HEK293 (cell line): Measurements from ENCODE around the gene SLC25A1.

Source experiments
- CTCF ChIA-PET: fragments of 350-600 bp; formaldehyde crosslinking; extraction: SDS; loops from one replicate; lab custom pipeline; 2021; ENCODE audit warnings: antibody characterized with exemption; lab: Yijun Ruan, JAX
- POLR2A ChIA-PET: fragments of 300-600 bp; formaldehyde crosslinking; extraction: SDS; loops from one replicate; lab custom pipeline; 2020; ENCODE audit warnings: antibody characterized with exemption, inconsistent platforms; lab: Yijun Ruan, JAX
- H3K27ac ChIP-seq: fragments of 200-500 bp; sonication (Bioruptor generic); 2 replicates; pipeline ENCODE4 v1.5.1; 2014; ENCODE audit warnings: low read depth, low read length, control low read depth, inconsistent platforms; ENCODE audit errors: extremely low read depth
- H3K36me3 ChIP-seq, 2 experiments: fragments of 200-500 bp in 1 of 2; sonication (Bioruptor generic) in 1 of 2; 1 replicate in 1 of 2; 2 replicates in 1 of 2; pipeline ENCODE4 v1.5.1; 2014 to 2017; ENCODE audit warnings: inconsistent platforms in 2 of 2, low read length in 2 of 2; ENCODE audit not compliant: control insufficient read depth in 2 of 2, insufficient read depth in 1 of 2
- H3K4me1 ChIP-seq: fragments of 200-500 bp; sonication (Bioruptor generic); 2 replicates; pipeline ENCODE4 v1.5.1; 2014; ENCODE audit warnings: mild to moderate bottlenecking, low read length, inconsistent platforms; ENCODE audit not compliant: control insufficient read depth, insufficient read depth
- H3K4me3 ChIP-seq: 2 replicates; pipeline ENCODE4 v1.5.1; 2011; ENCODE audit warnings: low read depth, mild to moderate bottlenecking, control low read depth, low read length, moderate library complexity
- H3K9me3 ChIP-seq: fragments of 200-500 bp; sonication (Bioruptor generic); 2 replicates; pipeline ENCODE4 v1.5.1; 2014; ENCODE audit warnings: low read depth, low read length, inconsistent platforms; ENCODE audit not compliant: control insufficient read depth, insufficient read depth
- ZNF10 ChIP-seq: fragments of 450-650 bp; formaldehyde crosslinking; IDR thresholded peaks from 2 replicates; pipeline ENCODE4 v1.5.1; 2017; ENCODE audit warnings: missing biosample characterization, missing genetic modification characterization
- ZNF140 ChIP-seq: fragments of 450-650 bp; formaldehyde crosslinking; IDR thresholded peaks from 2 replicates; pipeline ENCODE4 v1.5.1; 2016; ENCODE audit warnings: missing biosample characterization, missing genetic modification characterization
- ZNF23 ChIP-seq: fragments of 450-650 bp; formaldehyde crosslinking; IDR thresholded peaks from 2 replicates; pipeline ENCODE4 v1.5.1; 2016; ENCODE audit warnings: missing biosample characterization, missing genetic modification characterization, borderline replicate concordance
- ZNF280D ChIP-seq: fragments of 450-650 bp; formaldehyde crosslinking; IDR thresholded peaks from 2 replicates; pipeline ENCODE4 v1.5.1; 2016; ENCODE audit warnings: missing biosample characterization, missing genetic modification characterization
- ZNF292 ChIP-seq: fragments of 450-650 bp; formaldehyde crosslinking; IDR thresholded peaks from 2 replicates; pipeline ENCODE4 v1.5.1; 2016; ENCODE audit warnings: low read depth, missing biosample characterization, missing genetic modification characterization, borderline replicate concordance
- ZNF423 ChIP-seq: fragments of 450-650 bp; formaldehyde crosslinking; IDR thresholded peaks from 2 replicates; pipeline ENCODE4 v1.5.1; 2016; ENCODE audit warnings: missing biosample characterization, missing genetic modification characterization
- ZNF488 ChIP-seq: fragments of 450-650 bp; formaldehyde crosslinking; IDR thresholded peaks from 2 replicates; pipeline ENCODE4 v1.5.1; 2016; ENCODE audit warnings: missing biosample characterization, missing genetic modification characterization
- ZNF571 ChIP-seq: fragments of 450-650 bp; formaldehyde crosslinking; IDR thresholded peaks from 2 replicates; pipeline ENCODE4 v1.5.0; 2017; ENCODE audit warnings: missing biosample characterization, missing genetic modification characterization
- TF ChIP-seq, protein P1 (sequence below): fragments of 450-650 bp; formaldehyde crosslinking; IDR thresholded peaks from 2 replicates; pipeline ENCODE4 v1.5.1; 2016; ENCODE audit warnings: missing biosample characterization, missing genetic modification characterization
- TF ChIP-seq, protein P2 (sequence below): fragments of 450-650 bp; formaldehyde crosslinking; IDR thresholded peaks from 2 replicates; pipeline ENCODE4 v1.5.1; 2016; ENCODE audit warnings: missing biosample characterization, missing genetic modification characterization
- TF ChIP-seq, protein P3 (sequence below): fragments of 450-650 bp; formaldehyde crosslinking; IDR thresholded peaks from 2 replicates; pipeline ENCODE4 v1.5.1; 2017; ENCODE audit warnings: missing biosample characterization, missing genetic modification characterization
- TF ChIP-seq, protein P4 (sequence below): fragments of 450-650 bp; formaldehyde crosslinking; IDR thresholded peaks from 2 replicates; pipeline ENCODE4 v1.5.1; 2017; ENCODE audit warnings: missing biosample characterization, mild to moderate bottlenecking, missing genetic modification characterization, moderate library complexity

SLC25A1 gene

DNA sequence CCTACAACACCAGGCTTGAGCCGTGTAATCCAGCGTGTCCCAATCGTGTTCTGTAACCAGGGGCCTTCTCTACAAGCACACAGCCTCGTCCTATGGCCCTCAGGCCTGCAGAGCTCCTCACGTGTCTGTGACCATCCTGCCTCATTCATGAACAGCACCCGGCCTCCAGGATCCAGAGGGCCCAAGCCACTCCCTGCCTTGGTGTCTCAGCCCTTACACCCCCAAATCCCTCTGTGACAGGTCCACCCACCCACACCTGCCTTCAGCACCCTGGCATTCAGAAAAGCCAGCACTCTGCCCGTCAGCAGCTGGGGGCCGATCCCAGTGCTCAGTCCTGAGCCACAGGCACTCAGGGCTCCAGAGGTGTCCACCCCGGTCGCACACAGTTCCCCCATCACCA, 41.6 kb downstream of the SLC25A1 start (continued):
- no peak for TF ChIP-seq ZNF423 (tag by site-specific recombination)
- TF ChIP-seq, all 188 proteins: peak for 0

DNA sequence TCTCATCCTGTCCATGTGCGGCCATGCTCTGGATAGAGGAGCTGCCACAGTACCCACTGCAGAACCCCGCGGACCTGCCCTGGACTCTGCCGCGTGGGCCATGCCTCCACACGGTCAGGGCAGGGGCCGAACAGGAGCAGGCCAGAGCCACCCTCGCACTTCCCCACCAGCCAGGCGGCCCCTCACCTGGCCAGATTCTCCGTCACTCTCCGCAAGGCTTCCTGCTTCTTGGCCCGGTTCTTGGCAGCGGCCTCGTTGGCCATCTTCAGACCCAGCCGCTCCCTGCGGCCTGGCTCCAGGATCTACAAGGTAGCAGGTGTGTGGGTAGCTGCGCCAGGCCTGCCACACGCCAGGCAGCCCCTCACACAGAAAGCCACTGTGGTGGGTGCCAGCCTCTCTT, 43.7 kb downstream of the SLC25A1 start:
- H3K27ac ChIP-seq = no peak overlapping the region
- H3K36me3 ChIP-seq = peaks cover 4 to 89% of the 10 kb centered on the region in 2 experiments; a peak in 2 of 3 replicates
- CTCF ChIA-PET = no interaction called here

More for the DNA sequence above, 43.7 kb downstream of the SLC25A1 start:
- POLR2A ChIA-PET = interaction anchor here (1.1 to 4.8 kb wide), 2 partner anchors 9 to 40 kb away, joined by 3 to 26 read pairs; partner anchors contain the start of gene ESS2
- TF ChIP-seq, protein P1, sequence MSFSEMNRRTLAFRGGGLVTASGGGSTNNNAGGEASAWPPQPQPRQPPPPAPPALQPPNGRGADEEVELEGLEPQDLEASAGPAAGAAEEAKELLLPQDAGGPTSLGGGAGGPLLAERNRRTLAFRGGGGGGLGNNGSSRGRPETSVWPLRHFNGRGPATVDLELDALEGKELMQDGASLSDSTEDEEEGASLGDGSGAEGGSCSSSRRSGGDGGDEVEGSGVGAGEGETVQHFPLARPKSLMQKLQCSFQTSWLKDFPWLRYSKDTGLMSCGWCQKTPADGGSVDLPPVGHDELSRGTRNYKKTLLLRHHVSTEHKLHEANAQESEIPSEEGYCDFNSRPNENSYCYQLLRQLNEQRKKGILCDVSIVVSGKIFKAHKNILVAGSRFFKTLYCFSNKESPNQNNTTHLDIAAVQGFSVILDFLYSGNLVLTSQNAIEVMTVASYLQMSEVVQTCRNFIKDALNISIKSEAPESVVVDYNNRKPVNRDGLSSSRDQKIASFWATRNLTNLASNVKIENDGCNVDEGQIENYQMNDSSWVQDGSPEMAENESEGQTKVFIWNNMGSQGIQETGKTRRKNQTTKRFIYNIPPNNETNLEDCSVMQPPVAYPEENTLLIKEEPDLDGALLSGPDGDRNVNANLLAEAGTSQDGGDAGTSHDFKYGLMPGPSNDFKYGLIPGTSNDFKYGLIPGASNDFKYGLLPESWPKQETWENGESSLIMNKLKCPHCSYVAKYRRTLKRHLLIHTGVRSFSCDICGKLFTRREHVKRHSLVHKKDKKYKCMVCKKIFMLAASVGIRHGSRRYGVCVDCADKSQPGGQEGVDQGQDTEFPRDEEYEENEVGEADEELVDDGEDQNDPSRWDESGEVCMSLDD (tag by site-specific recombination) = no peak
- TF ChIP-seq, protein P2, sequence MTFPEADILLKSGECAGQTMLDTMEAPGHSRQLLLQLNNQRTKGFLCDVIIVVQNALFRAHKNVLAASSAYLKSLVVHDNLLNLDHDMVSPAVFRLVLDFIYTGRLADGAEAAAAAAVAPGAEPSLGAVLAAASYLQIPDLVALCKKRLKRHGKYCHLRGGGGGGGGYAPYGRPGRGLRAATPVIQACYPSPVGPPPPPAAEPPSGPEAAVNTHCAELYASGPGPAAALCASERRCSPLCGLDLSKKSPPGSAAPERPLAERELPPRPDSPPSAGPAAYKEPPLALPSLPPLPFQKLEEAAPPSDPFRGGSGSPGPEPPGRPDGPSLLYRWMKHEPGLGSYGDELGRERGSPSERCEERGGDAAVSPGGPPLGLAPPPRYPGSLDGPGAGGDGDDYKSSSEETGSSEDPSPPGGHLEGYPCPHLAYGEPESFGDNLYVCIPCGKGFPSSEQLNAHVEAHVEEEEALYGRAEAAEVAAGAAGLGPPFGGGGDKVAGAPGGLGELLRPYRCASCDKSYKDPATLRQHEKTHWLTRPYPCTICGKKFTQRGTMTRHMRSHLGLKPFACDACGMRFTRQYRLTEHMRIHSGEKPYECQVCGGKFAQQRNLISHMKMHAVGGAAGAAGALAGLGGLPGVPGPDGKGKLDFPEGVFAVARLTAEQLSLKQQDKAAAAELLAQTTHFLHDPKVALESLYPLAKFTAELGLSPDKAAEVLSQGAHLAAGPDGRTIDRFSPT (tag by site-specific recombination) = no peak
- TF ChIP-seq ZNF140 (tag by site-specific recombination) (no peak), ZNF292 (no peak), ZNF571 (tag by site-specific recombination) (no peak), ZNF280D (tag by site-specific recombination) (no peak), ZNF23 (no peak), ZNF488 (tag by site-specific recombination) (no peak), ZNF10 (no peak)
- TF ChIP-seq, protein P3, sequence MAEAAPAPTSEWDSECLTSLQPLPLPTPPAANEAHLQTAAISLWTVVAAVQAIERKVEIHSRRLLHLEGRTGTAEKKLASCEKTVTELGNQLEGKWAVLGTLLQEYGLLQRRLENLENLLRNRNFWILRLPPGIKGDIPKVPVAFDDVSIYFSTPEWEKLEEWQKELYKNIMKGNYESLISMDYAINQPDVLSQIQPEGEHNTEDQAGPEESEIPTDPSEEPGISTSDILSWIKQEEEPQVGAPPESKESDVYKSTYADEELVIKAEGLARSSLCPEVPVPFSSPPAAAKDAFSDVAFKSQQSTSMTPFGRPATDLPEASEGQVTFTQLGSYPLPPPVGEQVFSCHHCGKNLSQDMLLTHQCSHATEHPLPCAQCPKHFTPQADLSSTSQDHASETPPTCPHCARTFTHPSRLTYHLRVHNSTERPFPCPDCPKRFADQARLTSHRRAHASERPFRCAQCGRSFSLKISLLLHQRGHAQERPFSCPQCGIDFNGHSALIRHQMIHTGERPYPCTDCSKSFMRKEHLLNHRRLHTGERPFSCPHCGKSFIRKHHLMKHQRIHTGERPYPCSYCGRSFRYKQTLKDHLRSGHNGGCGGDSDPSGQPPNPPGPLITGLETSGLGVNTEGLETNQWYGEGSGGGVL (tag by site-specific recombination) = no peak
- TF ChIP-seq, protein P4, sequence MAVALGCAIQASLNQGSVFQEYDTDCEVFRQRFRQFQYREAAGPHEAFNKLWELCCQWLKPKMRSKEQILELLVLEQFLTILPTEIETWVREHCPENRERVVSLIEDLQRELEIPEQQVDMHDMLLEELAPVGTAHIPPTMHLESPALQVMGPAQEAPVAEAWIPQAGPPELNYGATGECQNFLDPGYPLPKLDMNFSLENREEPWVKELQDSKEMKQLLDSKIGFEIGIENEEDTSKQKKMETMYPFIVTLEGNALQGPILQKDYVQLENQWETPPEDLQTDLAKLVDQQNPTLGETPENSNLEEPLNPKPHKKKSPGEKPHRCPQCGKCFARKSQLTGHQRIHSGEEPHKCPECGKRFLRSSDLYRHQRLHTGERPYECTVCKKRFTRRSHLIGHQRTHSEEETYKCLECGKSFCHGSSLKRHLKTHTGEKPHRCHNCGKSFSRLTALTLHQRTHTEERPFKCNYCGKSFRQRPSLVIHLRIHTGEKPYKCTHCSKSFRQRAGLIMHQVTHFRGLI (tag by site-specific recombination) = no peak
- Histone ChIP-seq H3K9me3 (no peaks in the 10 kb centered on the region), H3K4me3 (no peak overlapping the region), H3K4me1 (no peaks in the 10 kb centered on the region)
